Nephron progenitor cell (in vitro differentiated cells): ENCODE measurements around the gene CSNK1D.
"Not testable (repeated sequence)": the region's sequence is repeated elsewhere in the genome, so short reads cannot be mapped to it uniquely, and the experiment has no call there.

Experiments
- DNase-seq: peaks from one replicate; pipeline ENCODE4 v3.0.0; 2021
- H3K27ac Mint-ChIP-seq: 2 replicates; pipeline ENCODE4 v1.8.0; 2021; ENCODE audit warnings: mild to moderate bottlenecking, moderate library complexity, mixed read lengths
- H3K27me3 Mint-ChIP-seq: 2 replicates; pipeline ENCODE4 v1.8.0; 2021; ENCODE audit warnings: mild to moderate bottlenecking, low read depth, mixed read lengths; ENCODE audit not compliant: poor library complexity
- H3K36me3 Mint-ChIP-seq: 2 replicates; pipeline ENCODE4 v1.8.0; 2021; ENCODE audit warnings: low read depth, mixed read lengths
- H3K4me1 Mint-ChIP-seq: 2 replicates; pipeline ENCODE4 v1.8.0; 2021; ENCODE audit warnings: mixed read lengths
- H3K4me3 Mint-ChIP-seq: 2 replicates; pipeline ENCODE4 v1.8.0; 2021; ENCODE audit warnings: mild to moderate bottlenecking, moderate library complexity, mixed read lengths
- H3K9me3 Mint-ChIP-seq: 2 replicates; pipeline ENCODE4 v1.8.0; 2021; ENCODE audit warnings: mild to moderate bottlenecking, moderate library complexity, mixed read lengths
- CTCF ChIP-seq: fragments of 200-600 bp; sonication (generic); IDR thresholded peaks from 2 replicates; pipeline ENCODE4 v1.5.0; 2021; ENCODE audit warnings: antibody characterized with exemption

Gene CSNK1D

GRCh38 chr17:82266142-82266541 is 7.4 kb downstream of the CSNK1D start:
- peak overlapping the region; percentile 60 for H3K27ac Mint-ChIP-seq
- no peaks in the 10 kb centered on the region for H3K9me3 Mint-ChIP-seq
- peaks cover 43% of the 10 kb centered on the region for H3K4me1 Mint-ChIP-seq
- no peak for DNase-seq
- H3K36me3 Mint-ChIP-seq, result peaks cover 90% of the 10 kb centered on the region
- H3K4me3 Mint-ChIP-seq, result no peak overlapping the region
- TF ChIP-seq CTCF, result no peak
- H3K27me3 Mint-ChIP-seq, result no peaks in the 10 kb centered on the region

- no peak overlapping the region for H3K4me3 Mint-ChIP-seq
- no peak for DNase-seq
- peaks cover 93% of the 10 kb centered on the region for H3K36me3 Mint-ChIP-seq
- no peaks in the 10 kb centered on the region for H3K9me3 Mint-ChIP-seq
- H3K4me1 Mint-ChIP-seq, result peaks cover 18% of the 10 kb centered on the region
- TF ChIP-seq CTCF, result no peak
- H3K27me3 Mint-ChIP-seq, result no peaks in the 10 kb centered on the region
- H3K27ac Mint-ChIP-seq, result no peak overlapping the region
Observed at GRCh38 chr17:82263641-82264040, 9.9 kb downstream of the CSNK1D start.

- Mint-ChIP-seq H3K36me3 (peaks cover 92% of the 10 kb centered on the region), H3K9me3 (no peaks in the 10 kb centered on the region), H3K4me3 (no peak overlapping the region), H3K27me3 (peaks cover 2% of the 10 kb centered on the region), H3K4me1 (peaks cover 5% of the 10 kb centered on the region), H3K27ac (no peak overlapping the region)
- DNase-seq, result no peak
- TF ChIP-seq CTCF, result no peak
Observed at GRCh38 chr17:82262344-82262743, 11.2 kb downstream of the CSNK1D start.

GRCh38 chr17:82259972-82260961 is 13.2 kb downstream of the CSNK1D start:
- not testable (repeated sequence) for H3K4me3 Mint-ChIP-seq, H3K9me3 Mint-ChIP-seq, H3K4me1 Mint-ChIP-seq, H3K27ac Mint-ChIP-seq, H3K27me3 Mint-ChIP-seq, DNase-seq
- H3K36me3 Mint-ChIP-seq, result peaks cover 94% of the 10 kb centered on the region

- Mint-ChIP-seq H3K4me3 (no peak overlapping the region), H3K27me3 (peaks cover 2% of the 10 kb centered on the region), H3K4me1 (no peaks in the 10 kb centered on the region), H3K9me3 (no peaks in the 10 kb centered on the region), H3K36me3 (peaks cover 81% of the 10 kb centered on the region), H3K27ac (peak overlapping the region; percentile 13)
- no peak for TF ChIP-seq CTCF
- DNase-seq, result no peak
Observed at GRCh38 chr17:82258555-82258954, 14.9 kb downstream of the CSNK1D start.

GRCh38 chr17:82257473-82257872 is 16.0 kb downstream of the CSNK1D start:
- H3K9me3 Mint-ChIP-seq, result no peaks in the 10 kb centered on the region
- peaks cover 2% of the 10 kb centered on the region for H3K27me3 Mint-ChIP-seq
- H3K4me1 Mint-ChIP-seq, result no peaks in the 10 kb centered on the region
- H3K4me3 Mint-ChIP-seq, result no peak overlapping the region
- H3K27ac Mint-ChIP-seq, result peak overlapping the region; percentile 95
- no peak for DNase-seq
- TF ChIP-seq CTCF, result no peak
- peaks cover 84% of the 10 kb centered on the region for H3K36me3 Mint-ChIP-seq
